ENCODE results near the gene GTPBP8.
A peak's percentile ranks its signal among the peaks of the same experiment; 100 is the strongest.

Gene GTPBP8

GRCh38 chr3:112990672-112991602 lies at the start of gene GTPBP8:
GTPBP8 (plus strand) TSS chr3:112990984; CDS start chr3:112991000, 16 bp downstream.
- DNase-seq (ENCODE audit: extremely low read depth in 1 of 2, low read depth in 1 of 2): peak; percentile 67 to 72

GRCh38 chr3:112948346-112948838 lies 42.4 kb upstream of the GTPBP8 start:
- DNase-seq (ENCODE audit: extremely low read depth in 1 of 2, low read depth in 1 of 2): no peak

GRCh38 chr3:112956351-112956750 lies 34.4 kb upstream of the GTPBP8 start:
- DNase-seq (ENCODE audit: extremely low read depth in 1 of 2, low read depth in 1 of 2): no peak

GRCh38 chr3:112958811-112959560 lies 31.8 kb upstream of the GTPBP8 start:
- DNase-seq (ENCODE audit: extremely low read depth in 1 of 2, low read depth in 1 of 2): no peak

- DNase-seq (ENCODE audit: extremely low read depth in 1 of 2, low read depth in 1 of 2): no peak
These were observed 27.1 kb upstream of the GTPBP8 start for GRCh38 chr3:112963683-112964082.

- DNase-seq (ENCODE audit: extremely low read depth in 1 of 2, low read depth in 1 of 2): no peak
These were observed 25.1 kb upstream of the GTPBP8 start for GRCh38 chr3:112965656-112966055.

GRCh38 chr3:112966633-112967032 lies 24.2 kb upstream of the GTPBP8 start:
- DNase-seq (ENCODE audit: extremely low read depth in 1 of 2, low read depth in 1 of 2): no peak

GRCh38 chr3:112967425-112967824 lies 23.4 kb upstream of the GTPBP8 start:
- no peak for DNase-seq (ENCODE audit: extremely low read depth in 1 of 2, low read depth in 1 of 2)

- DNase-seq (ENCODE audit: extremely low read depth in 1 of 2, low read depth in 1 of 2): no peak
These were observed 23.0 kb upstream of the GTPBP8 start for GRCh38 chr3:112967828-112968227.

GRCh38 chr3:112972158-112972557 lies 18.6 kb upstream of the GTPBP8 start:
- no peak for DNase-seq (ENCODE audit: extremely low read depth in 1 of 2, low read depth in 1 of 2)

GRCh38 chr3:112973325-112974177 lies 17.2 kb upstream of the GTPBP8 start:
- no peak for DNase-seq (ENCODE audit: extremely low read depth in 1 of 2, low read depth in 1 of 2)

- DNase-seq (ENCODE audit: extremely low read depth in 1 of 2, low read depth in 1 of 2): no peak
These were observed 16.6 kb upstream of the GTPBP8 start for GRCh38 chr3:112974178-112974517.

- DNase-seq (ENCODE audit: extremely low read depth in 1 of 2, low read depth in 1 of 2): no peak
These were observed 15.9 kb upstream of the GTPBP8 start, which contains the start of gene CD200R1 for GRCh38 chr3:112974894-112975293. CD200R1 (minus strand) TSS chr3:112975103; CDS start chr3:112974857, 246 bp downstream.

GRCh38 chr3:112976001-112976400 lies 14.8 kb upstream of the GTPBP8 start:
- DNase-seq (ENCODE audit: extremely low read depth in 1 of 2, low read depth in 1 of 2): no peak

- DNase-seq (ENCODE audit: extremely low read depth in 1 of 2, low read depth in 1 of 2): no peak
These were observed 13.8 kb upstream of the GTPBP8 start for GRCh38 chr3:112976953-112977352.

GRCh38 chr3:112979244-112979832 lies 11.4 kb upstream of the GTPBP8 start:
- no peak for DNase-seq (ENCODE audit: extremely low read depth in 1 of 2, low read depth in 1 of 2)

- no peak for DNase-seq (ENCODE audit: extremely low read depth in 1 of 2, low read depth in 1 of 2)
These were observed 10.7 kb upstream of the GTPBP8 start for GRCh38 chr3:112980080-112980479.

- no peak for DNase-seq (ENCODE audit: extremely low read depth in 1 of 2, low read depth in 1 of 2)
These were observed 8.1 kb upstream of the GTPBP8 start for GRCh38 chr3:112982710-112983109.

GRCh38 chr3:112984485-112984884 lies 6.3 kb upstream of the GTPBP8 start:
- peak in 1 of 2 donors; percentile 14 for DNase-seq (ENCODE audit: extremely low read depth in 1 of 2, low read depth in 1 of 2)

GRCh38 chr3:112987710-112988334 lies 3.0 kb upstream of the GTPBP8 start:
- DNase-seq (ENCODE audit: extremely low read depth in 1 of 2, low read depth in 1 of 2): no peak

All from activated CD8-positive, alpha-beta memory T cell treated with anti-CD3 and anti-CD28 coated beads for 1 hour (primary cell).